Testis (tissue), 3 donors: Measurements from ENCODE around the gene TM9SF3. TPM values are rescaled to one million over a fixed set of nuclear protein-coding genes. Genes with fewer than 3 reads are reported as not detected.

Experiments used
- DNase-seq: peaks from one replicate; pipeline ENCODE4 v3.0.0-alpha.2; 2019
- H3K27ac ChIP-seq, 2 donors: fragments of 200-600 bp; sonication (generic); one replicate each; pipeline ENCODE4 v1.5.1; 2019
- H3K27me3 ChIP-seq: fragments of 200-600 bp; sonication (generic); one replicate; pipeline ENCODE4 v1.5.1; 2019
- H3K36me3 ChIP-seq: fragments of 200-600 bp; sonication (generic); one replicate; pipeline ENCODE4 v1.5.1; 2017; ENCODE audit warnings: low read depth; ENCODE audit errors: missing control alignments
- H3K4me1 ChIP-seq: fragments of 200-600 bp; sonication (generic); one replicate; pipeline ENCODE4 v1.5.1; 2019
- H3K4me3 ChIP-seq, 2 donors: fragments of 200-600 bp; sonication (generic); one replicate each; pipeline ENCODE4 v1.5.1; 2017 to 2019
- H3K9me3 ChIP-seq: fragments of 200-600 bp; sonication (generic); one replicate; pipeline ENCODE4 v1.5.1; 2017
- CTCF ChIP-seq, 3 experiments: fragments of 450-650 bp in 2 of 3; fragments of 200-600 bp in 1 of 3; sonication (generic) in 1 of 3; IDR thresholded peaks; one replicate each; pipeline ENCODE4 v1.5.1; 2016 to 2019; ENCODE audit warnings: antibody characterized with exemption in 3 of 3, mild to moderate bottlenecking in 2 of 3, moderate library complexity in 1 of 3
- POLR2A ChIP-seq: fragments of 450-650 bp; IDR thresholded peaks from one replicate; pipeline ENCODE4 v1.6.1; 2017; ENCODE audit warnings: antibody characterized with exemption, mild to moderate bottlenecking, moderate library complexity
- WGBS, 2 donors: methylation state at CpG; one replicate each; pipeline ENCODE4 v1.1.5; 2018; 5-methylcytosine and 5-hydroxymethylcytosine counted together
- intact Hi-C: fragments of 100-400 bp; cut with DNase I; formaldehyde crosslinking; loops from one replicate; pipeline ENCODE4 v1.15.1; 2023; ENCODE audit warnings: low total_unique reads
- polyA plus RNA-seq: library from polyadenylated mRNA; stranded (reverse); fragments of 350-450 nt; fragmentation: Illumina TruSeq; extraction: RNeasy Lipid Tissue Mini Kit (QIAGEN cat#74804); gene quantifications from one replicate; pipeline ENCODE4 v1.2.3, GENCODE V29; 2014; ENCODE audit warnings: low read depth, low replicate concordance; ENCODE audit not compliant: insufficient read depth
- total RNA-seq, 2 donors: library from RNA; depleted of rRNA; stranded (reverse); fragments of >200 nt; gene quantifications; one replicate each; pipeline ENCODE4 v1.2.3, GENCODE V29; 2016

TM9SF3 gene
- total and polyA plus RNA-seq, 3 donors from 2014 or later: 67.8 to 69.8 (median 69.3) TPM

DNA sequence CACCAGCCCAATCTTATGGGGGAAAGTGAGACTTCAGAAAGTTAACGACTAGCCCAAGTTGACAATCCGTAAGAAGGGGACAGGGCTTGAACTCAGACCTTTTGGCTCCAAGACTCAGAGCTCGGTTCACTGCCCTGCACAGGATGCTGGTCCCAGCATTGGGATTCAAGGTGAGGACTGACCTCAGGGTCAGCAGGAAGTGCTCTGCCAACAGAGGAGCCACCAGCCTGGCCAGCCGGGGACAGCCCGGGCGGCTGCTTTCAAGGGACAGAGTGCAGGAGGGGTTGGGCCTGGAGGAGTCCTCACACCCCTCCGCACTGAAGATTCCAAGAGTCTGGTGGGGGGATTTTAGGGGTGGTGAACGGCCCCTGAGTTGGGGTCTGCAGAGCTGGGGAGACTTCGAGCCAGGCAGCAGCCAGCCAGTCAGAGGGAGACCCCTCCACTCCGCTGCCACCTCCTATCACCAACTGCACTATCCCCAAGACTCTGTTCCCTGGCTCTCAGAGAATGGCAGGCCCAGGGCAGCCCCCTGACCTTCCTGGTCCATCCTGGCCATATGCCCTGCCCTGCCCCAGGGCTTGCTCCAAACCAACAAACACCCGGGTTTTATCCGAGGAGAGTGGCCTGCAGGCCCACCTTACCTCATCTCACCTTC, 92.8 kb downstream of the TM9SF3 start:
- 88 to 94% methylated on average over 8 to 12 of the region's 12 CpGs for WGBS, 2 donors
- Histone ChIP-seq H3K4me1 (no peaks in the 10 kb centered on the region), H3K4me3 (no peak overlapping the region), H3K36me3 (no peaks in the 10 kb centered on the region), H3K9me3 (no peaks in the 10 kb centered on the region), H3K27ac (no peak overlapping the region), H3K27me3 (no peaks in the 10 kb centered on the region)
- DNase-seq: no peak
- TF ChIP-seq POLR2A: no peak
- no peak for TF ChIP-seq CTCF (IDR thresholded peaks at IDR 0.05)
- intact Hi-C loops: no loop called here

GRCh38 chr10:96493254-96493653, 93.6 kb downstream of the TM9SF3 start:
- Histone ChIP-seq H3K4me1 (no peaks in the 10 kb centered on the region), H3K27ac (no peak overlapping the region), H3K27me3 (no peaks in the 10 kb centered on the region), H3K4me3 (no peak overlapping the region), H3K36me3 (no peaks in the 10 kb centered on the region), H3K9me3 (no peaks in the 10 kb centered on the region)
- WGBS, 2 donors: 89 to 96% methylated on average over 2 of the region's 2 CpGs
- no peak for DNase-seq
- intact Hi-C loops: no loop called here
- no peak for TF ChIP-seq POLR2A
- no peak for TF ChIP-seq CTCF (IDR thresholded peaks at IDR 0.05)

DNA sequence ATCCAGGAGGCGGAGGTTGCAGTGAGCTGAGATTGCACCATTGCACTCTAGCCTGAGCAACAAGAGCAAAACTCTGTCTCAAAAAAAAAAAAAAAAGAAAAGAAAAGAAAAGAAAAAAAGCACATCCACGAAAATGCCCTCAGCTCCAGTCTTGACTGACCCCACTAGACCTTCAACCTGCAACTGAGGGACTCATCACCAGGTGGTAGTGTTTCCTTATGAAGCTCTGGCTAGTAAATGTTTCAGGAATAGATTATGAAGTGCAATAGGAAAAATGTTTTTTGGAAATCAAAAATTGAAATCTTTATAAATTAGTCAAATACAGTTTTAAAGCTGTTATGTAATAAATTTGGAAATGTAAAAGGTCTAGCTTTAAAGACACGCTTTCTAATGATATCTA, 95.5 kb downstream of the TM9SF3 start:
- TF ChIP-seq POLR2A (no peak), CTCF (IDR thresholded peaks at IDR 0.05) (no peak)
- no peak overlapping the region for H3K27ac ChIP-seq
- DNase-seq: no peak
- intact Hi-C loops: no loop called here
- H3K36me3 ChIP-seq: no peaks in the 10 kb centered on the region
- H3K4me3 ChIP-seq: no peak overlapping the region
- no peaks in the 10 kb centered on the region for H3K9me3 ChIP-seq
- H3K27me3 ChIP-seq: no peaks in the 10 kb centered on the region
- H3K4me1 ChIP-seq: no peaks in the 10 kb centered on the region
- 70 to 76% methylated on average over 3 of the region's 3 CpGs for WGBS, 2 donors

GRCh38 chr10:96488161-96488935, 98.5 kb downstream of the TM9SF3 start:
- no peak for TF ChIP-seq POLR2A
- TF ChIP-seq CTCF (IDR thresholded peaks at IDR 0.05): no peak
- intact Hi-C loops: no loop called here
- Histone ChIP-seq H3K4me1 (no peaks in the 10 kb centered on the region), H3K9me3 (no peaks in the 10 kb centered on the region), H3K4me3 (no peak overlapping the region), H3K27me3 (no peaks in the 10 kb centered on the region), H3K27ac (no peak overlapping the region), H3K36me3 (no peaks in the 10 kb centered on the region)
- 89 to 90% methylated on average over 8 to 14 of the region's 14 CpGs for WGBS, 2 donors
- no peak for DNase-seq
